GM19238 (cell line): Measurements from ENCODE around the gene SPAG16.

ENCODE experiments used
- DNase-seq: peaks from one replicate; pipeline ENCODE4 v3.0.0; 2011; ENCODE audit warnings: low spot score; ENCODE audit not compliant: insufficient read length

Gene SPAG16

DNA sequence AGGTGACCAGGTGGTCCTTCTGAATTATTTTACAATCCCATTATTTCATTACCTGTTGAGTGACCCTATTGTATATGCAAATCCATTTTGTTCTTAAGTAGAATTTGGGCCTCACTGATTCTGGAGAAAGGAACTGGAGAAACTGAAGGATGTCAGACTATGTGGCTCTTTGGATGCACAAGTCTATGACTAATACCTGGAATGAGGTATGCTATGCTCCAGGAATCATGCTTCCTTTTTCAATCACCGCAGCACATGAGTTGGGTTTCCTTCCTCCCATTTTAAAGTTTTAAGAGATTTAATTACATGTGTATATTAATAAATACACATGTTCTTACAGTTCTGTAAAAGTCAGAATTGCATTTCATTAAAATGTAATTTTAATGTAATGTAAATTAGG is 872.7 kb downstream of the SPAG16 start:
- DNase-seq, result no peak

DNA sequence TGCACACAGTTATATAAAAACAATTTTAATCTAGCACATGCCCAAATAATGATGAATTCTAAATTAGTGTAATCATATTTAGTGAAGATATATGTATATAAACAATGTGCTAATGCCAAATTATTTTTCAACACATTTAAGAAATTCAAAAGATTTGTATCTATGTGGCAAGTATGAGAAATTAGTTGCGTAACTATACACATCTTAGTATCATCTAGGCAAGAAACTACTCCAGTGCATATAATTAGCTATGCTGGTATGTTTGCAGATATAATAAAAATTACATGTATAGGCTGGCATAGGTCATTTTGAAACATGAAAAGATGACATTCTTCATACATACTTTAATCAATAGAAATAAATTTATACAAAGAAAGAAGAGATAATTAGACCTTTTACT is 874.6 kb downstream of the SPAG16 start:
- no peak for DNase-seq

DNA sequence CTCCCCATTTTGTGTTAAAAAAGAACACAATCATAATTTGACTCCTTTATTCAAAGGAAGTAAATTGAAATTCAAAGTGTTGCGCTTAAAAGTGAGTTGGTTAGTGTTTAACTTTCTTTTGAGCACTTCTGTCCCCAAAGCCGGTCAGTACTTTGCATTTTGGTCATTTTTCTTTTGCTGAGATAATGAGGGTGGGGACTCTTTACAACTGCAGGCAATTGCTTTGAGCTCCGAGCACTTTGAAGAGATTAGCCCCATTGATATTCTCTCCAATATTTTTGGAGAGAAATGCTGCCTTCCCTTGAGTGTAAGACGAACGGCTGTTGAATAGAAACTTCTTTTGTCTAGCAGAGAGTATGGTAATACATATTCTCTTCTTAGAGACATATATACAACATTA is 885.0 kb downstream of the SPAG16 start:
- DNase-seq, result no peak

DNA sequence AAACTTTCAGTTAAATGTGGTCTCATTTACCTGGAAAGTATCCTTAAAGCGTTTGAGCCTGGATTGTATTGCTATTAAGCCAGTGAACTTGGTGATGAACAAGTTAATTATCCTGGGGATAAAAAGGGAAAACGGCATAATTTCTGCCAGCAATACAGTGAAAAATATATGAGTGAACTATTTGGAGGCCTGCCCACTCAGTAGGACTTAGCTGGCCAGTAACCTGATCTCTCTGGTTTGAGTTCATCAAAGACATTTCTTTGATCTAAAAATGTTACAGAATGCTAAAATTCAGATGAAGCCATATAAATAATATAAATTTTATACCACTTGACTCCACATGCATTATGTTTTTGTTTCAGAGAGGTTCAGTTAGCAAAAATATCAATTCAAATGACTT is 885.5 kb downstream of the SPAG16 start:
- no peak for DNase-seq

DNA sequence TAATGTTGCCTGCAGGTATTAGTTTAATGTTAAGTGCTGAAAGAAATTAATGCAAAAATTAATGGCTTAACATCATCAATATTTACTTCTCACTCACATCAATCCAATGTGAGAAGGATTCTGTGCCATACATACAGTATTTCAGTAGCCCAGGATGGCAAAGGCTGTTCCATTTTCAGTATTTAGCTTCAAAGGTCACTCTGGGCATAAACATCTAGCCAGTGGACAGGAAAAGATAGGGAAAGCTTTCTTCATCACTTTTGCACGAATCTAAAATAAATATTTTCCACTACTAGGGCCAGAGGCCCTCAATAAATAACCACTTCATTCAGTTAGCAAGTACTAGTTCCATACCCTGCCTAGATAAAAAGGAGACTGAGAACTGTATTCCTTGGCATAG is 890.3 kb downstream of the SPAG16 start:
- no peak for DNase-seq

DNA sequence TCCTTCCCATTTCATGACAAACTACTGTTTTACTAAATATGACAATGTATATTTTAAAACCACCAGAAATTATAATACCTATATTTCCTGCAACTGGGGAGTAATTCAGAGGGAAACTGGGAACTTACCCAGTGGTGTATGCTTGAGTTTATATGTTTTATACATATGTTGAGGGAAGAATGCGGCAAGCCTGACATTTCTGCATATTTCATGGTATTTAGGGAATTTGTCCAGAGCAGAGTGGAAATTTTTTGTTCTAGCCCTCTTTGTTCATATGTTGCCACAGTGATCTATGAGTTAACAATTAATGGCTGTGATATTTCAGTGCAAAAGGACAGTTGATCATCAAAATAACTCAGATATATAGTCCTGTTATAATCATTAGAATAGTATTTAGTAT is 895.8 kb downstream of the SPAG16 start:
- no peak for DNase-seq

GRCh38 chr2:214180686-214181085 is 896.4 kb downstream of the SPAG16 start:
- DNase-seq, result no peak

GRCh38 chr2:214184461-214184860 is 900.2 kb downstream of the SPAG16 start:
- no peak for DNase-seq

GRCh38 chr2:214185546-214185945 is 901.3 kb downstream of the SPAG16 start:
- no peak for DNase-seq

DNA sequence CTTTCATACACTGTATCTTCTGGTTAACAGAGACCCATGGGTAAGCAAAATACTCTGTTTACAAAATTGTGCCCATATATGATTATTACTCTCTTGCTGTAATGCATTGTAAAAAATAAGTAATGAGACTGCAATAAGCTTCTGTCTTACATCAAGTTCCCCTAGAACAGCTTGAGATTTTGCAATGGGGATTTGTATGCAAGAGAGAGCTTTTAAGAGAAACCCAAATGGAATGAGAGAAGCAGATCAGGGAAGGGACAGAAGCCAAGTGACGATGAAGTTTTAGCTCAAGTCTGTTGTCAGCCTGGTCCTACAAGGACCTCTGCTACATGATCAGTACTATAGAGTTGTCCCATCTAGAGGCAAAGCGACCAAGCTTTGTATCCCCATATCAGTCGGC is 908.4 kb downstream of the SPAG16 start:
- no peak for DNase-seq

- DNase-seq, result no peak
These were observed 909.7 kb downstream of the SPAG16 start for GRCh38 chr2:214193943-214194342.

DNA sequence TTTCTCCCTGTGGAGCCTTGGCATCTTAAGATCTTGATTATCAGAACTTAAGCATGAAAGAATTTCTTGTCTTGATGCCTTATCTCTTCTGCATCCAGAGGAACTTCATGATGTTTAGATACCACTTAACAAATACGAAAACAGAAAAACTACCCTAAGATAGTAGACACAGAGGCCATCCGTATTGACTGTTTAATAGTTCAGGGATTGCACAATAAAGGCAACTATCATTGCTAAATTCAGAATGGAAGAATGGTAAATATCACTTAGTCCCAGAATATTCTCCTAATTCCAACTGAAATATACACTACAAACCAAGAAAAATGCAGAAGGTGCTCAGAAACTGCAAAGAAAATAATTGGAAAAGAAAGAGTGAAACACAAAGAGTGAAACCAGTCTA is 912.0 kb downstream of the SPAG16 start:
- DNase-seq, result no peak

GRCh38 chr2:214201892-214202291 is 917.6 kb downstream of the SPAG16 start:
- no peak for DNase-seq

GRCh38 chr2:214203214-214203613 is 919.0 kb downstream of the SPAG16 start:
- no peak for DNase-seq

- DNase-seq, result no peak
These were observed 919.6 kb downstream of the SPAG16 start for GRCh38 chr2:214203744-214204289.

GRCh38 chr2:214215107-214215506 is 930.8 kb downstream of the SPAG16 start:
- no peak for DNase-seq

- DNase-seq, result no peak
These were observed 932.9 kb downstream of the SPAG16 start for GRCh38 chr2:214217136-214217535.

DNA sequence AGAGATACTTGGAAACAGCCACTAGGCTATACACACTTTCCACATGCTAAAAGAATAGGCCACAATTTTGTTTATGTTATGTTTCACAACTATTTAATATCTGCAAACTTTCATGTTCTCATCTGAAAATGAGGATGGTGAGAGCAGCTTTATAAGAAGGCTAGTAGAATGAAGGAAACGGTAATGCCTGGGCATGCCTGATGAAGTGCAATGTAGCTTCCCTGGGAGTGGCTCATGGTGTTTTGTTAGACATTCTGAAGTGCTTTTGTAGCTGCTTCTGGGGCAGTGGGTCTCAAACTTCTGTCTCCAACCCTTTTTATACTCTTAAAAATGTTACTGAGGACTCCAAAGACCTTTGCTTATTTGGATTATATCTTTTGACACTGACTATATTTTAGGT is 933.3 kb downstream of the SPAG16 start:
- no peak for DNase-seq

GRCh38 chr2:214220251-214220650 is 936.0 kb downstream of the SPAG16 start:
- DNase-seq, result no peak

DNA sequence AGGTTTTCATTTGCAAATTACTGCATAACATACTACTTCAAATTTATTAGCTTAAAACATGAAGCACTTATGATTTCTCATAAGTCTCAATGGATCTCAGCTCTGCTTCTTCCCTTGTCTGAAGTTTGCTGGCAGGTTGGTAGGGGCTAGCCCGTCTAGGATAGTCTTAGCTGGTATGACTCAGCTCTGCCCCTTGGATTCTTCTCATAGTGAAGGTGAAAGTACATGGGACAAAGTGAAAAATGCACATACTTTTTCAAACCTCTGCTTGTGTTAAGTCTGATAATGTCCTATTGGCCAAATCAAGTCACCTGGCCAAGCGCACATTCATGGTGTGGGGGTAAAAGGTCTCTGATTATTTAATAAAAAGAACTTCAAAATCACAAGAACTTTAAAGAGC is 941.8 kb downstream of the SPAG16 start:
- DNase-seq, result no peak

DNA sequence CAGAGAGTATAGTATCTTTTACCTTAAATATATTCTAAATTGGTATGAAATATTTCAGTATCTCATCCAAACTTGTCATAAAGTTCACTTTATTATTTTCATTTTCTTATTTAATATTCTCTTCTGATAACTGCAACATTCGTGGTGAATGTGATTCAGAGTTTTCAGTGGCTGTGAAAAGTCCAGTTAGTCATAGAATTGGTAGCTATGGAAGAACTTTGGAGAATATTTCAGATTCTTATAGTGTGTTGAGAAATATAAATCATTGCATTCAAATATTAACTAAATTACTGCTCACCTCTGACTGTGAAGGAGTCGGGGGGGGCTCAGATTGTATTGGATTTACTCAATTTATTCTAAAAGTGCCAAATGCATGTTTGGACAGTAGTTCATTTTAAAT is 948.0 kb downstream of the SPAG16 start:
- DNase-seq, result no peak

- no peak for DNase-seq
These were observed 948.9 kb downstream of the SPAG16 start for GRCh38 chr2:214233164-214233563.

DNA sequence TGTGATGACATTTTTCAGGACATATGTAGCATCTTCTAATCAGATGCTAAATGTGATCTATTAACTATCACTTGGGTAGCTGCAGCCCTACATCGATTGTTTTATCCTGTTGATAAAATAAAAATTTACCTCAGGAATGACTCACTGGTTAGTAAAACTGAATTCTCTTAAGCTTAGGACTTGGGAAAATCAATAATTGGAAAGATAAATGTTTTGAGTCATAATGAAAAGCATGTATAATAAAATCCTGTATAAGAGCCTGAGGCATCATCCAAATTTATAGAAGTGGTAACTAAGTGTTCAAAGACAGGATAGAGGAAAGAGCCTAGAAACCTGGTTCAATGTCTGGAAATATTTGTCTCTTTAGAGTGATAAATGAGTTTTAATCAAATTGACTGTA is 958.5 kb downstream of the SPAG16 start:
- no peak for DNase-seq

GRCh38 chr2:214244847-214245246 is 960.6 kb downstream of the SPAG16 start:
- no peak for DNase-seq
